HG02973 (cell line): Measurements from ENCODE around the gene L3MBTL3.

ENCODE experiments used
- ATAC-seq: cut with Tn5 transposase; IDR thresholded peaks from one replicate; pipeline ENCODE4 v1.9.1; 2021; ENCODE audit warnings: moderate library complexity; ENCODE audit not compliant: unreplicated experiment

The L3MBTL3 gene

GRCh38 chr6:130018292-130018743 is at the start of gene L3MBTL3:
Gene L3MBTL3, plus strand, starts transcription at chr6:130018581. Its CDS starts 24,119 bp downstream, at chr6:130042700.
- ATAC-seq: peak; percentile 56

DNA sequence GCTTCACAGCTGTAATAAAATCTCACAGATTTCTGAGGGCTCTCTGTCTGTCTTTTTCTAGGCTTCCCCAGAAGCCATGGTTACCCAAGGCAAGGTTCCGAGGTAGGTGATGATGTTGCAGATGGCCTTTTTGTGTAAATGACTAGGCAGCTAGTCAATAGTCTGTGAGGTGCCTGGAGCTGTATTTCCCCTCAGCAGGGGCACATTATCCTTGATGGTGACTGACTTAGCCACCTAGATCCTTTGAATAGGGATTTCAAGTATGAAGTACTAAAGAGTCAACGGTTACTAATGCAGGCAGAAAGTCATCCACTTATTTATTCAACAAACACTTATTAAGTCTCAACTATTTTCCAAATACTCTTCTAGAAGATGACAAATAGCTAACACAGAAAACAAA is 49.3 kb upstream of the L3MBTL3 start:
- ATAC-seq: no peak

DNA sequence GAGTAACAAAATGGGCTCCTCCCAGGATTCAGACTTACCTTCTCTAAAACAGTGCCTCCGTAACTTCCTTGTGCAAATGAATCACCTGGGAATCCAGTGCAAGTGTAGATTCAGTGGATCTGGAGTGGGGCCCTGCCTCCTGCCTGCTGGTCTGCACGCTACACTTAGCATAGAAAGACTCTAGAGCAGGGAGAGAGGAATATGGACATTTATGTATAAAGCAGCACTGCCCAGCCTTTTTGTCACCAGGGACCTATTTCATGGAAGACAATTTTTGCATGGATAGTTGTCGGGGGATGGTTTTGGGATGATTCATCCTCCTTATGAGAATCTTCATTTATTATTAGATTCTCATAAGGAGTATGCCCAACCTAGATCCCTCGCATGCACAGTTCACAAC is 42.3 kb upstream of the L3MBTL3 start:
- ATAC-seq: no peak

DNA sequence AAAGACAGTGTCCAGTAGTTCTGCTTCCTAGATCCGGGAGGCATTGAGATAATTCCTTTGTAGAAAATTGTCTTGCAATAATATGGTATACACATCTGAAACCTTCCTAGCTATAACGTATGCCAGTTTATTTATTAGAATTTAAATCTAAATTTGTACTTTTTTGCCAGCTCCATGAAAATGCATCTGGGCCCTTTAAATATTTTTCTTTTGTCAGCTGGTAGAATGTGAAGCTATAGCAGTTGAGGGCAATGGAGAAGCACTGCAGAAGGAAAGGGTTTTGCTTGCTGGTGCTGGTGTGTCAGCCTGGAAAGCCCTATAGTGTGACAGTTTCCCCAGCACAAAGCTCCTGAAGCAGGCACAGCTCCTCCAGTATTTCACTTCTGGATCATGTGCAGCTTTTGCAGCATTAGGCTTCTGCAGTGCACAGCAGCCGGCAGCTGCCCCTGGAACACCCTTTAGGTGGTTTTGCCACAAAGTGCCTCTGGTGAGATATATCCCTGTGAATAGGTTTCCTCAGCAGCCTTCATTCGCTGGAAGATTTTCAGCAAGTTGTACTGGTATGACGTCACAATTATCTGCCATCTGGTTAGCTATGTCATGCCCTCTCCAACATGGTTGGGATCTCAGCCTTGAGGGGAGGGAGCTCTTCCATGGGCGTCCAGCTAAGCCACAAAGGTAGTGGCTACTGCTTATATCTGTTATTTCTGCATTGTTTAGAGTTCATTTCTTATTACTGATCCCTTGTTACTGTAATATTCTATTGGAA is 40.0 kb upstream of the L3MBTL3 start:
- no peak for ATAC-seq

GRCh38 chr6:129980821-129981220 is 37.6 kb upstream of the L3MBTL3 start:
- no peak for ATAC-seq

- no peak for ATAC-seq
Measured at GRCh38 chr6:129981598-129981997, 36.8 kb upstream of the L3MBTL3 start.

- ATAC-seq: no peak
Measured at GRCh38 chr6:129989396-129989795, 29.0 kb upstream of the L3MBTL3 start.

GRCh38 chr6:129992881-129993280 is 25.5 kb upstream of the L3MBTL3 start:
- no peak for ATAC-seq

- no peak for ATAC-seq
Measured at GRCh38 chr6:129994410-129994809, 24.0 kb upstream of the L3MBTL3 start.

GRCh38 chr6:129996387-129996786 is 22.0 kb upstream of the L3MBTL3 start:
- ATAC-seq: no peak

- no peak for ATAC-seq
Measured at GRCh38 chr6:130000526-130001421, 17.6 kb upstream of the L3MBTL3 start.

- no peak for ATAC-seq
Measured at GRCh38 chr6:130008236-130008873, 10.0 kb upstream of the L3MBTL3 start.

DNA sequence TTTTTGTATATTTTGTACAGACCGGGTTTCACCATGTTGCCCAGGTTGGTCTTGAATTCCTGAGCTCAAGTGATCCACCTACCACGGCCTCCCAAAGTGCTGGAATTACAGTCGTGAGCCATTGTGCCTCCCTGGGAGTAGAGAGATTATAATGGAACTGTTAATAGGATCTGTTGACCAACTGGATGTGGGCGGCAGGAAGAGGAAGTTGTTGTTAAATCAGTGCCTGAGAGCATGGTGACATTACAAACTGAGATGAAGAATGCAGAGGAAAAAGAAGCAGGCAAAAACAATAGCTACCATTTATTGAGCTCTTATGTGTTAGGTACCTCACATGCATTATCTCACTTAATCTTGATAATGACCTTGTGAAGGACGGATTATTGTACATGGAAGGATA is 9.2 kb upstream of the L3MBTL3 start:
- ATAC-seq: no peak

- ATAC-seq: no peak
Measured at GRCh38 chr6:130010387-130010786, 8.0 kb upstream of the L3MBTL3 start.

DNA sequence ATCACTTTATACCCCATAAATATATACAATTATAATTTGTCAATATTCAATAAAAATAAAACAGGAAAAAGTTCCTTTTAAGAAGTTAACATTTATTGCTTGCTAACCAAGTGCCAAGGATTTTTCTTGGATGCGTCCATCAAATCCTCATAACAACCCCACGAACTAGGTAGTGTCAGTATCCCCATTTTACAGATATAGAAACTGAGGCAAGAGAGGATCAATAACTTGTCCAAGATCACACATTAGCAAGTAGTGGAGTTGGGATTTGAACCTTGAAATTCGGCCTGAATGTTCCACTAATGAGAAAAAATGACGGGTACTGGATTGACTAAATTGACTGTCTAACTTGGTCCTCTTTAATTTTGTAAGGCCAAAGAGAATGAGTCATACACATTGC is 5.7 kb upstream of the L3MBTL3 start:
- ATAC-seq: no peak

GRCh38 chr6:130018744-130019325 is 454 bp downstream of the L3MBTL3 start:
- ATAC-seq: peak; percentile 20

DNA sequence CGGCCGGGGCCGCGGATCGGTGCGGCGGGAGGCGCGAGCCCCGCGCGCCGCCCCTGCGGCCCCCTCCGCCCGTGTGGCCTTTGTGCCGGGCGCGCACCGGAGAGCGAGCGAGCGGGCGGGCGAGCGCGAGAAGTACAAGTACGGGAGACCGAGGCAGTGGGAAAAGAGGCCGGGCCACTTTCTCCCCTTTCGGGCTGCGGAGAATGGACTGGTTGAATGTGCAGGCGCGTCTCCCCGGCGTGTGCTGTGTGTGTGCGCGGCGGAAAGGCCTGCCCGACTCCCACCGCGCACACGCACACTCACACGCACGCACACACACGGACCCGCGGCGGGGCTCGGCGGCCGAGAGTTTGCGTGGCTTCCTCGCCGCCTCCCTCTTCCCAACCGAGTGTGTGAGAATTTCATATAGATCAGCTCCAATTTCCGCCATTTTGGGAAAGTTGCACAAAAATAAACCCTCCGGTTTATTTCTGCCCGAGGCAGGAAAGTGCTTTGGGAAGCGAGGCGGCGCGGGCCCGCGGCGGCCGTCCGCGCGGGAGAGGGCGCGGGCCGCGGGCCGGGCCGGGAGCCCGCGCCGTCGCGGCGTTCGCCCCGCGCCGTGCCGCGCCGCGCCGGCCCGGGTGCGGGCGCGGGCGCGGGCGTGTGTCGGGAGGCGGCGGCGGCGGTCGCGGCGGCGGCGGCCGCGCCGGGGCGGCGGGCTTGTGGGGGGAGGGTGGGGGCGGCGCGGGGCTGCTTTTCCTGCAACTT is 1.1 kb downstream of the L3MBTL3 start:
- peak; percentile 19 for ATAC-seq

GRCh38 chr6:130020073-130020906 is 1.9 kb downstream of the L3MBTL3 start:
- no peak for ATAC-seq

DNA sequence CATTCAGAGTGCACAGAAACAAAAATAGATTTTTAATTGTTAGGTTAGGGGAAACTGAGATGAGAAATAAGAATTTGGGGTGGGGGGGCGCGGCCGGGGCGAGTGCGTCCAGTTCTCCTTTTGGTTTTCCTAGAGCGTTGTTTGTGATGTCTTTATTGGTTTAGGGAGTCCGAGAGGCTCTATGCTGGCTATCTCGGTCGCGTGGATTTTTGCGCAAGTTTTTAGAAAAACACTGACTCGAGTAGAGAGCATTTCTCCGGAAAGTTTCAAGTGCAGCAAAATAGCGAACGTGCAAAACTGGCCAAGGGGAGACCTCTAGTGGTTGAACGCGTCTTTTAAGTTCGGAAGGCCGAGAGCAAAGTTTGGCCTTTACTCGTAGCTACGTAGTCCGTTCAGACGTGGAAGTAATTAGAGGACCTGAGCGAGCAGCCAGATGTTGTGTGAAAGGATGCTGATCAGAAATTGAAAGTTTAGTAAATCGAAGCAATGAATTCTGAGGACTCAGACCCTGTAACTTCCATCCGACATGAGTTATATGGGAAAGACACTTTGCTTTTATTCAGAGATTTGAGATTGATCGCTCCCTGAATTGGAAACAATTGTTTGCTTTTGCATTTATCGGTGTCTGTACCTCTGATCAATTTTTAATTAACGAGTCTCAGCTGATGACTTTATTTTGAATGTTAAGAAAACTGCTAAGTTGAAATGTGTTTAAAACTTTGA is 2.7 kb downstream of the L3MBTL3 start:
- ATAC-seq: peak; percentile 64
